ENCODE results near the gene TMEM51.

- TF ChIP-seq POLR2A (IDR thresholded peaks at IDR 0.05) (no peak), POLR2AphosphoS5 (IDR thresholded peaks at IDR 0.05; ENCODE audit: insufficient read depth in 1 of 2, low read depth in 1 of 2) (no peak)
- TF ChIP-seq, protein P1, sequence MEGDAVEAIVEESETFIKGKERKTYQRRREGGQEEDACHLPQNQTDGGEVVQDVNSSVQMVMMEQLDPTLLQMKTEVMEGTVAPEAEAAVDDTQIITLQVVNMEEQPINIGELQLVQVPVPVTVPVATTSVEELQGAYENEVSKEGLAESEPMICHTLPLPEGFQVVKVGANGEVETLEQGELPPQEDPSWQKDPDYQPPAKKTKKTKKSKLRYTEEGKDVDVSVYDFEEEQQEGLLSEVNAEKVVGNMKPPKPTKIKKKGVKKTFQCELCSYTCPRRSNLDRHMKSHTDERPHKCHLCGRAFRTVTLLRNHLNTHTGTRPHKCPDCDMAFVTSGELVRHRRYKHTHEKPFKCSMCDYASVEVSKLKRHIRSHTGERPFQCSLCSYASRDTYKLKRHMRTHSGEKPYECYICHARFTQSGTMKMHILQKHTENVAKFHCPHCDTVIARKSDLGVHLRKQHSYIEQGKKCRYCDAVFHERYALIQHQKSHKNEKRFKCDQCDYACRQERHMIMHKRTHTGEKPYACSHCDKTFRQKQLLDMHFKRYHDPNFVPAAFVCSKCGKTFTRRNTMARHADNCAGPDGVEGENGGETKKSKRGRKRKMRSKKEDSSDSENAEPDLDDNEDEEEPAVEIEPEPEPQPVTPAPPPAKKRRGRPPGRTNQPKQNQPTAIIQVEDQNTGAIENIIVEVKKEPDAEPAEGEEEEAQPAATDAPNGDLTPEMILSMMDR (IDR thresholded peaks at IDR 0.05): no peak
Observed at GRCh38 chr1:15224259-15224869, 70.8 kb downstream of the TMEM51 start.
